GM20000 (cell line): ENCODE measurements around the gene TMEM190.
"Not testable (repeated sequence)": the region's sequence is repeated elsewhere in the genome, so short reads cannot be mapped to it uniquely, and the experiment has no call there.

Experiments
- DNase-seq: peaks from one replicate; pipeline ENCODE4 v3.0.0; 2012; ENCODE audit warnings: low spot score
- CTCF ChIP-seq: IDR thresholded peaks from 2 replicates; pipeline ENCODE4 v1.5.1; 2012; ENCODE audit warnings: mild to moderate bottlenecking, control low read depth; ENCODE audit errors: extremely low read depth, missing control alignments

The TMEM190 gene

DNA sequence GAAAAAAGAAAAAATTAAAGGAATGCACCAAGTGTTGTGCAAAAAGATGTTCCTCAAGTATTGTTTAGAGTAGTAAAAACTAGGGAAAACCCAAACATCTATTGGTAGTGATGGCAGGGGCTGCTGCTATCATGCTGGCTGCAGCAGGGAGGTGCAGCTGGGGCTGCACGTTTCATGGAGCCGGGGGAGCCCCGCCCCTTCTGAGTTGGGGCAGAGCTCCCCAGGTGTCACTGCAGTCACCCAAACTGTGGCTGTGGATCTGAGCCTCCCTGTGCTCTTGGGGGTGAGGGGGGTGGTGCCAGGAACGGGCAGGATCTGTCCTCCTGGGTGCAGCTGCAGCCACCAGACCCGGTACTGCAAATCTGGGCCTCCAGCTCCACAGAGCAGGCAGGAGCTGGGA, 42.5 kb downstream of the TMEM190 start:
- TF ChIP-seq CTCF, result no peak
- DNase-seq, result no peak

DNA sequence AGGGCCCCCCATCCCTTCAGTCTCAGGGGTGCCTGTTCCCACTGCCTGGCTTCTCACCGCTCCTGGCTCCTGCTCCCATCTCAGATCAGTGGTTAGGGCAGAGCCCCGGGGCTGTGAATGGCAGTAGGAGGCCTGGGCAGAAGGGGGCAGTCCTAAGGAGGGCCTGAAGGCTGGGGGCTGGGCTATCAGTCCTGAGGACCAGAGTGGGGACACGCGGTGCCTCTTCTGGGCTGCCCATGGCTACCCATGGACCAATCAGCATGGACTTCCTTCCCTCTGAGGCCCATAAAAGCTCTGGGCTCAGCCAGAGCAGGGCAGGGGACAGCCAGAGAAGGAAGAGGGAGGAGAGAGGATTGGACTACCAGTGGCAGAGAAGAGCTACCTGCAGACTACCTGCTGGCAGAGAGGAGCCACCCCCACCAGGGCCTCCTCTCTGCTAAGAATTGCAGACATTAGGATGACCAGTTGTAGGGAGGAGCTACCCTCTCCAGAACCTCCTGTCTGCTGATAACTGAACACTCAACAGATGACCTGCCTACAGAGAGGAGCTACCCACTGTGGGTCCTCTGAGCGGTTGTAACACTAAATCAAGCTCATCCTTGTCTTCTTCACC, 43.1 kb downstream of the TMEM190 start:
- TF ChIP-seq CTCF, result no peak

GRCh38 chr19:55421281-55421680, 44.7 kb downstream of the TMEM190 start:
- DNase-seq, result not testable (repeated sequence)

More for the DNA sequence above, 43.1 kb downstream of the TMEM190 start:
- no peak for DNase-seq

DNA sequence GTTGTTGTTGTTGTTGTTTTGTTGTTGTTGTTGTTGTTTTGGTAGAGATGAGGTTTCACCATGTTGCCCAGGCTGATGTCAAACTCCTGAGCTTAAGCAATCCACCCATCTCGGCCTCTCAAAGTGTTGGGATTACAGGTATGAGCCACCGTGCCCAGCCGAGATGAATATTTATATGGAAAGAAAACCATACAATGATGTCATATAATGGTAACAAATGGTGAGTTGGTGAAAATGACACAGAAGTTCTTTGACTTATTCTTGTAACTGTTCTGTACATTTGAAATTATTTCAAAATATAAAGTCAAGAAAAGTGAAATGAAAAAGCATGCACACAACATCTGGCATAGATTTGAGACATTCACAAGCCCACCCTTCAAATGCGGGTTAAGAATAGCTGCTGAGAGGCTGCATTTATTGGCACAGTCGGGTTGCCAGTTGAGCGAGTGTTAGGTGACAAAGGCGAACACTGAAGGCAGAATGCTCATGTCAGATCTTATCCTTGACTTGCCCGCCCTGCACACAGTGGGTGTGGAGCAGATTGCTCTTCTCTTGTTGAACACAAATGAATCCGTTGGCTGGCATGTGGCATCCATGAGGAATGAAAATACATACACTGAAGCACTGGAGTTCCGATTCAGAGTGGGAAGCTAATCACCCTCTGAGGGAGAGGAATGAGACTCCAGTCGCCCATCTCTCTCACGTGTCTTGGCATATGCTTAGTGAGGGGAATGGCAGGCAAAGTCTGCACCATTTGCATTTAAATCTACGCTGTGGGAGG, 46.8 kb downstream of the TMEM190 start:
- no peak for TF ChIP-seq CTCF
- DNase-seq, result no peak

DNA sequence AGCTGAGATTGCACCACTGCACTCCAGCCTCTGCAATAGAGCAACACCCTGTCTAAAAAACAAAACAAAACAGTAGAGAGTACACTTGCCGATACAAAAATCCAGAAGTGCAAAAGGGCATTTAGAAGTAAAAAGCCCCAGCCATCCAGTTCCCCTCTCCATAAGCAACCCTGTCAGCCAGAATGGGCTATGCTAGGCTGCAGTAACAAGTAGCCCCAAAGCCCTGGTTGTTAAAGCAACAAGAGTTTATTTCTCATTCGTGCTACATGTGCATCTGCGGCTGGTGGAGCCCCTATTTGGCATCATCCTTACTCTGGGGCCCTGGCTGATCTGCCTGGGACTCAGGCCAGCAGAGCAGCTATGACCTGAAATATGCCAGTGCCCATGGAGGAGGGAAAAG, 47.9 kb downstream of the TMEM190 start:
- DNase-seq, result no peak
- TF ChIP-seq CTCF, result no peak

DNA sequence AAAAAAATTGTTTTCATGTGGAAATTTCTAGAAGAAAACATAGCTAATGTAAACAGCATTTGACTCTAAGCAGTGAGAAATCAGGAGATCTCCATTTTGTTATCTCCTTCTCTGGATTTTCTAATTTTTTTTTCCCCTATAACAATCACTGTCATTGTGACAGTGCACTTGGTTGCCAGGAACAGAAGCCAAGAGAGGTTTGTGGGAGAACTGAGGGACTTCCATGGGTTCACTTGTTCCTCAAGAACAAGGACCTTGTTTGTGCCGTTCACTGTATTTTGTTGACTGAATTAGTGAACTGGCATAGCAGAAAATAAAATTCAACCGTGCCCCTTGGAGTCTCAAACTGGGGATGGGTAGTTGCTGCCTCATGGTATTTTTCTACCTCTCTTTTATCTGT, 49.4 kb downstream of the TMEM190 start:
- no peak for TF ChIP-seq CTCF
- DNase-seq, result no peak
